HUES48 (cell line): ENCODE results near the gene ATXN7L1.

Experiments
- H3K27ac ChIP-seq: one replicate; pipeline ENCODE4 v1.7.0; 2013; ENCODE audit warnings: low read depth, low read length, inconsistent platforms
- H3K27me3 ChIP-seq: 2 replicates; pipeline ENCODE4 v1.6.1; 2013; ENCODE audit warnings: mild to moderate bottlenecking, low read length; ENCODE audit not compliant: control insufficient read depth, insufficient read depth
- H3K36me3 ChIP-seq: 2 replicates; pipeline ENCODE4 v1.6.1; 2013; ENCODE audit warnings: low read length; ENCODE audit not compliant: control insufficient read depth, insufficient read depth
- H3K4me1 ChIP-seq: 2 replicates; pipeline ENCODE4 v1.6.1; 2013; ENCODE audit warnings: mild to moderate bottlenecking, low read length; ENCODE audit not compliant: control insufficient read depth, insufficient read depth
- H3K4me3 ChIP-seq: 2 replicates; pipeline ENCODE4 v1.5.1; 2013; ENCODE audit warnings: mild to moderate bottlenecking, low read depth, low read length
- H3K9ac ChIP-seq: 2 replicates; pipeline ENCODE4 v1.6.1; 2013; ENCODE audit warnings: mild to moderate bottlenecking, low read depth, low read length, moderate library complexity
- H3K9me3 ChIP-seq: 2 replicates; pipeline ENCODE4 v1.6.1; 2013; ENCODE audit warnings: low read length; ENCODE audit not compliant: control insufficient read depth, insufficient read depth

Gene ATXN7L1

DNA sequence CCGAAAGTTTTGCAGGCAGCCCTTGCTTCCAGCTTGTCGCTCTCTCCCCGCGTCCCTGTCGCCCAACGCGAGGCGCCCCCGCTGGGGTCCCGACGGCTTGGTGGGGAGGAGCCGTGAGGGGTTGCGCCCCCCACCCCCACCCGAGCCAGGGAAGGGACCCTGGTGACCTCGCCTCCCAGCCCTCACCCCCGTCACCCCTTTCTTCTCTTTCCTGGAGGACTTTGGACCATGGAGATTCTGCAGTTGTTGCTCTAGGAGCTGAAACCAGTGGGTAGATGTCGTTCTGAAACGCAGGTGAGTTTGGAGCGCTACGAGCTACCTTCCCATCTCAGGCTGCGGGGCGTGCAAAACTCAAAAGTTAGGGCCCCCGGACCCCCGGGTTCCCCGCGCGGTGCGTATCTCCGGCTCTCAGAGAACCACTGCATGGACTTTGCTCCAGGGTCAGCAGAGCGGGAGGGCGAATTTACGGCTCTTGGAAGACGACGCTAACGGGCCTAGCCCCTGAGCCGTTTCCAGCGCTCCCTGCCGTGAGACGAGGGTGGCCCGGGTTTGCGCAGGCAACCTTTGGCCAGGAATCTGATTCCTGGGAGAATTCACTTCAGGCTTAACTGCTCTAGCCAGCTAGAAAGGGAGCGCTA lies 684 bp upstream of the ATXN7L1 start:
- peak overlapping the region; percentile 21 for H3K27ac ChIP-seq

DNA sequence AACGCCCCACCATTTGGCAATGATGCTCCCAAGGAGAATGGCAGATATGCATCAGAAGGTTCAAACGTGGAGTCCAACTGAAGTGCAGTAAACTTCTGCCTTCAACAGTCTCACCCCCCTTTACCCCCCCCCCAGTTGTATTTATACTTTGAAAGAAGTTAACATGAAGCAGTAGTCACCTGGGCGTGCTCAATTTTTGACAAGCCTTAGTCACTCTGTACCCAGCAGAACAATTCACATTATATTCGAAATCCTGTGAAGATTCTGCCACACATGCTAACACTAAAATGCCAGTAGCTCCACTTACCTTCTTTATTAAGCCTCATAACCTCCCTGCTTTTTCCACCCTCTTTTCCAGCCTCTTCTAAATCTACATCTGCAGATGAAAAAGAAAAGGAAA lies 894 bp downstream of the ATXN7L1 start:
- H3K36me3 ChIP-seq = peaks cover 17% of the 10 kb centered on the region; the same call in 1 of the 2 replicates
- peak overlapping the region; percentile 97 for H3K9ac ChIP-seq
- peak overlapping the region; percentile 92 for H3K4me3 ChIP-seq
- peaks cover 38% of the 10 kb centered on the region for H3K4me1 ChIP-seq
- H3K27me3 ChIP-seq = peaks cover 21% of the 10 kb centered on the region
- peak overlapping the region; percentile 79 for H3K27ac ChIP-seq
- no peaks in the 10 kb centered on the region for H3K9me3 ChIP-seq

More for the DNA sequence above, 684 bp upstream of the ATXN7L1 start:
- peaks cover 36% of the 10 kb centered on the region for H3K4me1 ChIP-seq
- H3K4me3 ChIP-seq = peak overlapping the region; percentile 67
- peaks cover 21% of the 10 kb centered on the region for H3K27me3 ChIP-seq
- peaks cover 17% of the 10 kb centered on the region; the same call in 1 of the 2 replicates for H3K36me3 ChIP-seq
- H3K9me3 ChIP-seq = no peaks in the 10 kb centered on the region
- H3K9ac ChIP-seq = peak overlapping the region; percentile 34; the same call in 1 of the 2 replicates

DNA sequence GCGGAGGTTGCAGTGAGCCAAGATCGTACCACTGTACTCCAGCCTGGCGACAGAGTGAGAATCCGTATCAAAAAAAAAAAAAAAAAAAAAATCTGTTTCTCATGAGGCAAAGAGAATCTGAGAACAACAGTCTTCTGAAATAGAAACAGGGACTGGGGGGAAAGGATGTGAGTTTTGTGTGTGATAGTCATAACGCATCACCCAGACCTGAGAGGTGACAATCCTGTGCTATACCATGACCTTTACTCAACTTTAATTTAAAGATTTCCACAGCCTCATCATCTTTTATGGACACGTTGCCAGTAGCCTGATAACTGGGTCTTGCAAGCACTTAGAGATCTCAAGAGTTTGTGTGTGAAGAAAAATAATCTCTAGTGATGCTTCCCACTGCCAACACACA lies 2.3 kb downstream of the ATXN7L1 start:
- Histone ChIP-seq H3K9ac (no peak overlapping the region), H3K27ac (no peak overlapping the region), H3K4me1 (peaks cover 28% of the 10 kb centered on the region), H3K27me3 (peaks cover 21% of the 10 kb centered on the region), H3K9me3 (no peaks in the 10 kb centered on the region), H3K36me3 (peaks cover 17% of the 10 kb centered on the region; the same call in 1 of the 2 replicates), H3K4me3 (no peak overlapping the region)

DNA sequence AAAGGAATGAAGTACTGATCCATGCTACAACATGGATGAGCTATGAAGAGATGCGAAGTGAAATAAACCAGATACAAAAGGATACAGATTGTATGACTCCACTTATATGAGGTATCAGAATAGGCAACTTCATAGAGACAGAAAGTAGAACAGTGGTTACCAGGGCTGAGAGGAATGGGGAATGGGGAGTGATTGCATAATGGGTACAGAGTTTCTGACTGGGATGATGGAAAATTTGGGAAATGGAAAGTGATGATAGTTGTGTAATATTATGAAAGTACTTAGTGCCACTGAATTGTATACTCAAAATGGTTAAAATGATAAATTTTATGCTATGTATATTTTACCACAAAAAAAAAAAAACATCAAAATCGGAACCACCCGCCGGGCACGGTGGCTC lies 3.9 kb downstream of the ATXN7L1 start:
- H3K9ac ChIP-seq = no peak overlapping the region
- peaks cover 6% of the 10 kb centered on the region; the same call in 1 of the 2 replicates for H3K27me3 ChIP-seq
- H3K4me3 ChIP-seq = no peak overlapping the region
- H3K36me3 ChIP-seq = peaks cover 22% of the 10 kb centered on the region; the same call in 1 of the 2 replicates
- H3K9me3 ChIP-seq = no peaks in the 10 kb centered on the region
- peaks cover 12% of the 10 kb centered on the region for H3K4me1 ChIP-seq
- no peak overlapping the region for H3K27ac ChIP-seq

DNA sequence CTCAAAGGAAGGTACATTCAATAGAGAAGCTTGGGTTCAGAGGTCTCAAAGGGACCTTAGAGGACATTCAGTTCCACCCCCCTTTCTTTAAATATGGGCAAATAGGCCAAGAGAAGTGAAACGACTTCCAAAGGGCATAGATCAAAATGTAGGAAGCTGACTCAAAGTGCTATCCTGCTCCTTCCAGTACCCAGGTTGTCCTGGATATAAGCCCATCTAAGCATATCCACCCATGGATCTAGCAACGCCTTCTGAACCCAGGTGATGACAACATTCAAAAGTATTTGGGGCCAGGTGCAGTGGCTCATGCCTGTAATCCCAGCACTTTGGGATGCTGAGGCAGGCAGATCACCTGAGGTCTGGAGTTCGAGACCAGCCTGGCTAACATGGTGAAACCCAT lies 5.3 kb downstream of the ATXN7L1 start:
- Histone ChIP-seq H3K4me3 (no peak overlapping the region), H3K27ac (no peak overlapping the region), H3K27me3 (no peaks in the 10 kb centered on the region), H3K4me1 (peaks cover 12% of the 10 kb centered on the region), H3K9ac (no peak overlapping the region), H3K9me3 (no peaks in the 10 kb centered on the region), H3K36me3 (peaks cover 27% of the 10 kb centered on the region)

DNA sequence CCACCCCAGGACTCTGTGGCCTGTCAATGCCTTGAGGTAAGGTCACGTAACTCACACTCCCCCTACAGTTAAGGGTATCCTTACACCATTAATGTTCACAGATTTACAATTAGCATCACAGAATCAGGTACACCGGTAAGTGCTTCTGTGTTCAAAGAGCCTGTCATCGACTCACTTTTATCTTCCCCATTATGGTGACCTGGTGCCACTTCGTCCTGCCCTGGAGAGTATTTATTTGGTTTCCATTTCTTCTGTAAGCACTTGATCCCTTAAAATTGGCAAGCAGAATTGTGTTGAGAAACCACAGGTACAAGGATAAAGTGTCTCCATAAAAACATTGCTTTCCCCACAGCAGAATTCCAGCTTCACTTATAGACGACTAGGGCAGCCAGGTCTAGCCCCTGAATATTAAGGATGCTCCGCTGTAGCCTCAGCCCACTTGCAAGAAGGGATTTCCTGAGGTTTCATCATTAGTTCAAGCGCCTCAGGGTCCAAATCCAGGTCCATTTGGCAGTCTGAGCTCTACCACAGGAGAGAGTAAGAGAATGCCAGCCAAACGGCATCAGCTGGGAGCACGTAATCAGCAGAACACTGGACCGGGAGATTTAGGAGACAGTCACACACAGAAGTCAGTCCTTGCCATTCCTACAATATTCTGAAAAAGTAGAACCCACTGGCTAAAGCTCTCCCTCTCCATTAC lies 10.1 kb downstream of the ATXN7L1 start:
- no peaks in the 10 kb centered on the region for H3K27me3 ChIP-seq
- no peak overlapping the region for H3K4me3 ChIP-seq
- no peaks in the 10 kb centered on the region for H3K9me3 ChIP-seq
- H3K36me3 ChIP-seq = peaks cover 14% of the 10 kb centered on the region
- no peak overlapping the region for H3K27ac ChIP-seq
- peaks cover 19% of the 10 kb centered on the region for H3K4me1 ChIP-seq
- no peak overlapping the region for H3K9ac ChIP-seq

DNA sequence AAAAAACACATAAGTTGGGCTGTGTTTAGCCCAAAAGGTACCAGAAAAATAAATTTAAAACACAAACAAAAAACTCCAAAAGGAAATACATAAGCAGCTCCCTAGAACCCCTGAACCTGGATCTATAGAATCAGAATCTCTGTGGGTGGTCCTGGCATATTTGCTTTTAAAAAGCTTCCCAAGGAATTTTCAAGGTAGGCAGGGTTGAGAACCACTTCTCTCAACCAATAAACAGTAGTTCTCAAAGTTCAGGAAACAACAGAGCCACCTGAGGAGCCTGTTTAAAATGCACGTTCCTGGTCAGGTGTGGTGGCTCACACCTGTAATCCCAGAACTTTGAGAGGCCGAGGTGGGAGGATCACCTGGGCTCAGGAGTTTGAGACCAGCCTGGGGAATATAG lies 12.5 kb downstream of the ATXN7L1 start:
- Histone ChIP-seq H3K4me1 (peaks cover 18% of the 10 kb centered on the region), H3K27me3 (no peaks in the 10 kb centered on the region), H3K4me3 (no peak overlapping the region), H3K9me3 (no peaks in the 10 kb centered on the region), H3K9ac (no peak overlapping the region), H3K36me3 (peaks cover 13% of the 10 kb centered on the region), H3K27ac (no peak overlapping the region)

DNA sequence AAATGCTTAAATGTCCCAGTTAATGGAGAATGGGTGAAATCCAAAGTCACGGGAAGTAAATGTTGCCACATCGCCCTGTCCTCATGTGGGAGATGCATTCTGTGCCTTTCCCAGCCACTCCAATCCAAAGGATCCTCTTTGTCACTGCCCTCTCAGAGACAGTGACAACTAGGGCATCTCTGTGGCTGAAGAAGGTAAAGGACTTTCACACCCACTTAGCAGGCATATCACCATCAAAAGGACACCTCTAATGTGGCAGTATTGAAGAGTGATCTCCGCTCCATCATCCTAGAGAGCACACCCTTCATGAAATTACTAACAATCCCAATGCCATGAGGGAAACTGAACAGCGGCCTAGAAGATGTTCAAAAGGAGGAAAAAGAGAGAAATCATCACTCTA lies 13.6 kb downstream of the ATXN7L1 start:
- Histone ChIP-seq H3K9me3 (no peaks in the 10 kb centered on the region), H3K27ac (no peak overlapping the region), H3K9ac (no peak overlapping the region), H3K4me3 (no peak overlapping the region), H3K27me3 (no peaks in the 10 kb centered on the region), H3K36me3 (peaks cover 10% of the 10 kb centered on the region), H3K4me1 (peaks cover 18% of the 10 kb centered on the region)

DNA sequence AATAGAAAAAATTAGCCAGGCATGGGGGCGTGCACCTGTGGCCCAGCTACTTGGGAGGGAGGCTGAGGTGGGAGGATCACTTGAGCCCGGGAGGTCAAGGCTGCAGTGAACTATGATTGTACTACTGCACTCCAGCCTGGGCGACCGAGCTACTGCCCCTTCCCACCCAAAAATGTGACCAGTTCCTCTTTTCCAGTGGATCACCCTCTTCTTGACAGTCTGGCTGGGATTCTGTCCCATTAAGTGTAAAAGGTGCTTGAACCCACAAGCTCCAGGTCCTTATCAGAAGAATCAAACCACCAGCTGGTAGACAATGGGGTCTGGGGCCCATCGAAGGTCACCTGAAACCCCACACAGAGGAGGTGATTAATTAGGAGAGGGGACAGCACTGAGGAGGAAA lies 14.1 kb downstream of the ATXN7L1 start:
- no peaks in the 10 kb centered on the region for H3K27me3 ChIP-seq
- H3K36me3 ChIP-seq = peaks cover 6% of the 10 kb centered on the region
- H3K27ac ChIP-seq = no peak overlapping the region
- no peak overlapping the region for H3K9ac ChIP-seq
- H3K4me3 ChIP-seq = no peak overlapping the region
- peaks cover 18% of the 10 kb centered on the region for H3K4me1 ChIP-seq
- no peaks in the 10 kb centered on the region for H3K9me3 ChIP-seq

DNA sequence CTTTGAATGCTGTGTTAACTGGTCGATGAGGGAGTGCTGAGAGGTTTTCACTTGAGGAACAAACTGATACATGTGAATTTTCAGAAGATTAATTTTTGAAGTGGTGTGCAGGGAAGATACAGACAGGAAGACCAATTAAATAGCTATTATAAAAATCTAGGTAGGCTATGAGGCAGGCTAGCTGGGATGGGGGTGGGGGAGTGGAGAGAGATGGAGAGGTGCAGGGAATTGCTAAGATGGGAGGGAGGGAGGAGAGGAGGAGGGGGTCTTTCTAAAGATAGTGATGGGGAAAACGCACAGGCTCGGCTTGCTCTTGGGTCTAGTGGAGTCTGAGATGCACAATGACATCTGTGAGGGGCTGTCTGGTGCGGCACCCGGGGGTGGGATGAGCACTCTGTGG lies 15.2 kb downstream of the ATXN7L1 start:
- H3K9ac ChIP-seq = no peak overlapping the region
- H3K4me3 ChIP-seq = no peak overlapping the region
- H3K36me3 ChIP-seq = peaks cover 4% of the 10 kb centered on the region
- no peak overlapping the region for H3K27ac ChIP-seq
- H3K4me1 ChIP-seq = peaks cover 18% of the 10 kb centered on the region
- no peaks in the 10 kb centered on the region for H3K9me3 ChIP-seq
- H3K27me3 ChIP-seq = no peaks in the 10 kb centered on the region

DNA sequence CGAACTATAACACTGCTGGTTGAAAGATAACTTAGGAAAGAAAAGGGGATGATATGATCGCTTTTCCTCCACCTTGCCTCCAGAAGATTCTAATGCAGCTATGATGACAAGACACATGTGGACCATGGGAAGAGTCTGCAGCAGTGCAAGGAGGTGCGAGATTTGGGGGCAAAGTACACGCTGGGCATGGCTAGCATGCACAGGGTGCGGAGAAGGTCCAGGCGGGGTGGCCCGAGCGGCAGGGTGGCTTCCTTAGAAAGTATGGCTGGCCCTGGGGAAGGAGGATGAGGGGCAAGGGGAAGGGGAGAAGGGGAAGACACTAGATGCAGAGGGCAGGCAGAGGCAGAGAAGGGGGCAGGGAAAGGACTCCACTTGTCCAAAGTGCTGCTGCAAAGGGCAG lies 15.6 kb downstream of the ATXN7L1 start:
- Histone ChIP-seq H3K27ac (no peak overlapping the region), H3K4me3 (no peak overlapping the region), H3K4me1 (peaks cover 18% of the 10 kb centered on the region), H3K27me3 (no peaks in the 10 kb centered on the region), H3K36me3 (peaks cover under 1% of the 10 kb centered on the region; the same call in 1 of the 2 replicates), H3K9me3 (no peaks in the 10 kb centered on the region), H3K9ac (no peak overlapping the region)
